Neural cell (in vitro differentiated cells): ENCODE results near the gene RBM14. TPM values are rescaled to one million over a fixed set of nuclear protein-coding genes. Genes with fewer than 3 reads are reported as not detected.

Experiments used
- H2AFZ ChIP-seq: fragments of 200-600, 300-800 bp; sonication (generic), shearing (Covaris generic); 2 replicates; pipeline ENCODE4 v1.6.0; 2014; ENCODE audit warnings: low read depth, mild to moderate bottlenecking, antibody characterized with exemption, low read length, moderate library complexity
- H3F3A ChIP-seq: fragments of 200-600 bp; shearing (Covaris generic); 2 replicates; pipeline ENCODE4 v1.6.1; 2016; ENCODE audit warnings: mild to moderate bottlenecking, moderate library complexity, mixed read lengths, antibody characterized with exemption, low read length; ENCODE audit not compliant: insufficient read depth, poor library complexity, severe bottlenecking
- H3K27ac ChIP-seq: fragments of 200-600, 300-800 bp; sonication (generic), shearing (Covaris generic); 2 replicates; pipeline ENCODE4 v1.5.1; 2014; ENCODE audit warnings: mild to moderate bottlenecking, low read length, moderate library complexity
- H3K27me3 ChIP-seq: fragments of 300-800, 200-600 bp; sonication (generic), shearing (Covaris generic); 2 replicates; pipeline ENCODE4 v1.6.0; 2014; ENCODE audit warnings: mild to moderate bottlenecking, low read depth, low read length, moderate library complexity; ENCODE audit not compliant: insufficient read depth
- H3K36me3 ChIP-seq: fragments of 300-800, 200-600 bp; sonication (generic), shearing (Covaris generic); 2 replicates; pipeline ENCODE4 v1.5.1; 2014; ENCODE audit warnings: mild to moderate bottlenecking, antibody characterized with exemption, low read length, moderate library complexity; ENCODE audit not compliant: insufficient read depth
- H3K4me2 ChIP-seq: fragments of 300-800, 200-600 bp; sonication (generic), shearing (Covaris generic); 2 replicates; pipeline ENCODE4 v1.6.0; 2014; ENCODE audit warnings: mild to moderate bottlenecking, low read length
- H3K4me3 ChIP-seq: fragments of 300-800, 200-600 bp; sonication (generic), shearing (Covaris generic); 2 replicates; pipeline ENCODE4 v1.5.1; 2014; ENCODE audit warnings: mild to moderate bottlenecking, low read length, moderate library complexity
- H3K79me2 ChIP-seq: fragments of 200-600 bp; shearing (Covaris generic); replicated peaks from 2 replicates; pipeline ENCODE4 v1.6.0; 2014; ENCODE audit warnings: mild to moderate bottlenecking, low read length, moderate library complexity; ENCODE audit not compliant: insufficient read depth
- H3K9ac ChIP-seq: fragments of 300-800, 200-600 bp; sonication (generic), shearing (Covaris generic); 2 replicates; pipeline ENCODE4 v1.6.1; 2016; ENCODE audit warnings: mild to moderate bottlenecking, low read length, mixed read lengths
- H3K9me2 ChIP-seq: fragments of 200-600 bp; shearing (Covaris generic); 2 replicates; pipeline ENCODE4 v1.6.1; 2016; ENCODE audit warnings: mild to moderate bottlenecking, low read length, mixed read lengths; ENCODE audit not compliant: insufficient read depth
- H3K9me3 ChIP-seq: fragments of 200-600, 300-800 bp; sonication (generic), shearing (Covaris generic); 2 replicates; pipeline ENCODE4 v1.6.1; 2016; ENCODE audit warnings: mild to moderate bottlenecking, mixed run types, low read length, moderate library complexity, mixed read lengths
- H4K20me1 ChIP-seq: fragments of 200-600 bp; shearing (Covaris generic); 2 replicates; pipeline ENCODE4 v1.6.1; 2016; ENCODE audit warnings: mild to moderate bottlenecking, mixed run types; ENCODE audit not compliant: insufficient read depth
- EP300 ChIP-seq: fragments of 450-650 bp; conservative IDR thresholded peaks from 2 replicates; pipeline ENCODE4 v1.6.1; 2014; ENCODE audit warnings: antibody characterized with exemption, mild to moderate bottlenecking, moderate library complexity; ENCODE audit not compliant: poor library complexity, severe bottlenecking
- EZH2 ChIP-seq: fragments of 200-600, 300-800 bp; shearing (Covaris generic), sonication (generic); IDR thresholded peaks from 2 replicates; pipeline ENCODE4 v1.6.1; 2014; ENCODE audit warnings: antibody characterized with exemption, low read length, borderline replicate concordance, mild to moderate bottlenecking; ENCODE audit not compliant: insufficient read depth, poor library complexity, severe bottlenecking
- MXI1 ChIP-seq: fragments of 450-650 bp; conservative IDR thresholded peaks from 2 replicates; pipeline ENCODE4 v1.6.1; 2014; ENCODE audit warnings: antibody characterized with exemption, mild to moderate bottlenecking; ENCODE audit not compliant: poor library complexity, severe bottlenecking
- POLR2AphosphoS5 ChIP-seq: IDR thresholded peaks from 2 replicates; pipeline ENCODE4 v1.6.1; 2012
- RAD21 ChIP-seq: fragments of 450-650 bp; conservative IDR thresholded peaks from 2 replicates; pipeline ENCODE4 v1.6.1; 2014; ENCODE audit warnings: antibody characterized with exemption, mild to moderate bottlenecking, moderate library complexity
- SMC3 ChIP-seq: fragments of 450-650 bp; conservative IDR thresholded peaks from 2 replicates; pipeline ENCODE4 v1.6.1; 2014; ENCODE audit warnings: antibody characterized with exemption, mild to moderate bottlenecking, moderate library complexity; ENCODE audit not compliant: poor library complexity
- TAF1 ChIP-seq: IDR thresholded peaks from 2 replicates; pipeline ENCODE4 v1.6.1; 2012; ENCODE audit warnings: low read depth
- polyA plus RNA-seq: library from polyadenylated mRNA; depleted of rRNA; stranded (reverse); fragments of >200 nt; gene quantifications from 2 replicates; pipeline ENCODE4 v1.2.3, GENCODE V29; 2014
- TF ChIP-seq, protein P1 (sequence below): fragments of 450-650 bp; IDR thresholded peaks from 2 replicates; pipeline ENCODE4 v1.5.1; 2014; ENCODE audit warnings: antibody characterized with exemption, mild to moderate bottlenecking, moderate library complexity; ENCODE audit not compliant: poor library complexity, severe bottlenecking
- TF ChIP-seq, protein P2 (sequence below): IDR thresholded peaks from 2 replicates; pipeline ENCODE4 v1.6.1; 2012; ENCODE audit warnings: borderline replicate concordance

Gene RBM14
- polyA plus RNA-seq, 1 donor from 2014 or later: 43.0 TPM

DNA sequence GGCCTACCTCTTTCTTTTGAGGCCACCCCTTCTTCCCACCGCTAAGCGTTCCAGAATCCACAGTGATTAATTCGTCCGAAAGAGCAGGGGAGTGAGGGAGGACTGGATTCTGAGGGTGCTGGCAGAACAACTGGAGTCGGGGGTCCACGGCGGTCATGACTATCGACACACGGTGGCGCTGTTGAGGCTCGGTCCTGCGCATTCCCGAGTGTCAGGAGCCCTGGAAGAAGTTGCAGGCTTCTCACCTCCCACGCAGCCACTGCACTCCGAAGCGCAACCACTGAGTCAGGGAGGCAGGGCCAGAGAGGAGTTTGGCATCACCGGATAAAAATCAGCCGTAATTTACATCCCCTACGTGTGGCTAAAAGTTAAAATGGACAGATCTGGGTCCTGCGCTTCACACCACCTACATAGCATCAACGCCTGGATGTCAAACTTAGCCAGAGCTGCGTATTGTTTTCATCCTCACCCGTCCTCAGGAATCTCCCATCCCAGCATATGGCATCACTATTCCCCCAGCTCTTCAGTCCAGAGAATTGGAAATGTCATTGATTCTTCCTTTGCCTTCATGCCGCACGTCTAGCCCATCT is 37.3 kb upstream of the RBM14 start:
- Histone ChIP-seq H4K20me1 (no peaks in the 10 kb centered on the region), H3K27me3 (no peaks in the 10 kb centered on the region), H3K36me3 (no peaks in the 10 kb centered on the region), H3K4me3 (no peak overlapping the region), H3F3A (no peaks in the 10 kb centered on the region), H3K27ac (no peak overlapping the region), H3K9ac (no peak overlapping the region), H3K4me2 (no peak overlapping the region), H2AFZ (no peak overlapping the region), H3K9me3 (no peaks in the 10 kb centered on the region), H3K9me2 (no peaks in the 10 kb centered on the region), H3K79me2 (no peaks in the 10 kb centered on the region)
- TF ChIP-seq, protein P1, sequence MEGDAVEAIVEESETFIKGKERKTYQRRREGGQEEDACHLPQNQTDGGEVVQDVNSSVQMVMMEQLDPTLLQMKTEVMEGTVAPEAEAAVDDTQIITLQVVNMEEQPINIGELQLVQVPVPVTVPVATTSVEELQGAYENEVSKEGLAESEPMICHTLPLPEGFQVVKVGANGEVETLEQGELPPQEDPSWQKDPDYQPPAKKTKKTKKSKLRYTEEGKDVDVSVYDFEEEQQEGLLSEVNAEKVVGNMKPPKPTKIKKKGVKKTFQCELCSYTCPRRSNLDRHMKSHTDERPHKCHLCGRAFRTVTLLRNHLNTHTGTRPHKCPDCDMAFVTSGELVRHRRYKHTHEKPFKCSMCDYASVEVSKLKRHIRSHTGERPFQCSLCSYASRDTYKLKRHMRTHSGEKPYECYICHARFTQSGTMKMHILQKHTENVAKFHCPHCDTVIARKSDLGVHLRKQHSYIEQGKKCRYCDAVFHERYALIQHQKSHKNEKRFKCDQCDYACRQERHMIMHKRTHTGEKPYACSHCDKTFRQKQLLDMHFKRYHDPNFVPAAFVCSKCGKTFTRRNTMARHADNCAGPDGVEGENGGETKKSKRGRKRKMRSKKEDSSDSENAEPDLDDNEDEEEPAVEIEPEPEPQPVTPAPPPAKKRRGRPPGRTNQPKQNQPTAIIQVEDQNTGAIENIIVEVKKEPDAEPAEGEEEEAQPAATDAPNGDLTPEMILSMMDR: peak; percentile 66
- TF ChIP-seq RAD21: peak; percentile 56
- TF ChIP-seq POLR2AphosphoS5: no peak
- TF ChIP-seq SMC3: peak; percentile 65
- TF ChIP-seq, protein P2, sequence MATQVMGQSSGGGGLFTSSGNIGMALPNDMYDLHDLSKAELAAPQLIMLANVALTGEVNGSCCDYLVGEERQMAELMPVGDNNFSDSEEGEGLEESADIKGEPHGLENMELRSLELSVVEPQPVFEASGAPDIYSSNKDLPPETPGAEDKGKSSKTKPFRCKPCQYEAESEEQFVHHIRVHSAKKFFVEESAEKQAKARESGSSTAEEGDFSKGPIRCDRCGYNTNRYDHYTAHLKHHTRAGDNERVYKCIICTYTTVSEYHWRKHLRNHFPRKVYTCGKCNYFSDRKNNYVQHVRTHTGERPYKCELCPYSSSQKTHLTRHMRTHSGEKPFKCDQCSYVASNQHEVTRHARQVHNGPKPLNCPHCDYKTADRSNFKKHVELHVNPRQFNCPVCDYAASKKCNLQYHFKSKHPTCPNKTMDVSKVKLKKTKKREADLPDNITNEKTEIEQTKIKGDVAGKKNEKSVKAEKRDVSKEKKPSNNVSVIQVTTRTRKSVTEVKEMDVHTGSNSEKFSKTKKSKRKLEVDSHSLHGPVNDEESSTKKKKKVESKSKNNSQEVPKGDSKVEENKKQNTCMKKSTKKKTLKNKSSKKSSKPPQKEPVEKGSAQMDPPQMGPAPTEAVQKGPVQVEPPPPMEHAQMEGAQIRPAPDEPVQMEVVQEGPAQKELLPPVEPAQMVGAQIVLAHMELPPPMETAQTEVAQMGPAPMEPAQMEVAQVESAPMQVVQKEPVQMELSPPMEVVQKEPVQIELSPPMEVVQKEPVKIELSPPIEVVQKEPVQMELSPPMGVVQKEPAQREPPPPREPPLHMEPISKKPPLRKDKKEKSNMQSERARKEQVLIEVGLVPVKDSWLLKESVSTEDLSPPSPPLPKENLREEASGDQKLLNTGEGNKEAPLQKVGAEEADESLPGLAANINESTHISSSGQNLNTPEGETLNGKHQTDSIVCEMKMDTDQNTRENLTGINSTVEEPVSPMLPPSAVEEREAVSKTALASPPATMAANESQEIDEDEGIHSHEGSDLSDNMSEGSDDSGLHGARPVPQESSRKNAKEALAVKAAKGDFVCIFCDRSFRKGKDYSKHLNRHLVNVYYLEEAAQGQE: no peak

DNA sequence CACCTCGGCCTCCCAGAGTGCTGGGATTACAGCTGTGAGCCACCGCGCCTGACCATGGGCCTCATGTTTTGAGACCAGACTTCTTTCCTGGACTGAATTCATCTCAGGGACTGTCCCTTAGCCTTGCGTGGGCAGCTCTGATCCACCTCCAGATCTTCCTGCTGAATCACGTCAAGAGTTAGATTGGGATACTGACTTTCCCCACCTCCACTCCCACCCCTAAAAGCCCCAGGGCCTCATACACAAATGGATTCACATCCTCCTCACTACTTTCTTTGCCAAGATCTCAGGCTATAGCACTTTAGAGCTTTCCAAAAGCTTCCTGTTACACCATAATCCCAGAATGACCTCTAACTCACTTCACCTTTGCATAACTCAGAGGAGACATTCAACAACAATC is 35.6 kb upstream of the RBM14 start:
- H3K36me3 ChIP-seq: no peaks in the 10 kb centered on the region
- no peaks in the 10 kb centered on the region for H3K27me3 ChIP-seq
- H3K4me2 ChIP-seq: no peak overlapping the region
- H3K79me2 ChIP-seq: no peaks in the 10 kb centered on the region
- no peak for TF ChIP-seq POLR2AphosphoS5
- H3K9me3 ChIP-seq: no peaks in the 10 kb centered on the region
- H3K9me2 ChIP-seq: no peaks in the 10 kb centered on the region
- H3K9ac ChIP-seq: no peak overlapping the region
- no peak overlapping the region for H3K4me3 ChIP-seq
- no peak overlapping the region for H2AFZ ChIP-seq
- no peaks in the 10 kb centered on the region for H3F3A ChIP-seq
- H4K20me1 ChIP-seq: no peaks in the 10 kb centered on the region
- no peak overlapping the region for H3K27ac ChIP-seq

DNA sequence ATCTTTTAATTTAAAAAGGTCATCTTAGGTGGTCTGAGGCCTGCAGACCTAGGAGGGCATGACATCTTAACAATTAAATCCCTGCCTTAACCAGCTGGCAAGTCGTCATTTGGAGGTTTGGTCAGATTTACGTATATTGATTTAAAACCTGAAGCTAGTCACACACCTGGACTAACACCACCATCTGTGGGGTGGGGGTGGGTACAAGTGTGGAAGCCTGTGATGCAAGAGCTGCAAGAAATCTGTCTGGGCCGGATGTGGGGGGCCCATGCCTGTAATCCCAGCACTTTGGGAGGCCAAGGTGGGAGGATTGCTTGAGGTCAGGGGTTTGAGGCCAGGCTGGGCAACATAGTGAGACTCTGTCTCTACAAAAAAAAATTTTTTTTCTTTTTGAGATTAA is 35.2 kb upstream of the RBM14 start:
- H3K9ac ChIP-seq: no peak overlapping the region
- H3K9me3 ChIP-seq: no peaks in the 10 kb centered on the region
- H4K20me1 ChIP-seq: no peaks in the 10 kb centered on the region
- H3K9me2 ChIP-seq: no peaks in the 10 kb centered on the region
- H3K4me2 ChIP-seq: no peak overlapping the region
- H3K36me3 ChIP-seq: no peaks in the 10 kb centered on the region
- no peaks in the 10 kb centered on the region for H3F3A ChIP-seq
- no peak overlapping the region for H3K27ac ChIP-seq
- TF ChIP-seq RAD21: no peak
- TF ChIP-seq POLR2AphosphoS5: no peak
- TF ChIP-seq SMC3: no peak
- no peak for TF ChIP-seq EZH2
- TF ChIP-seq, protein P1: no peak
- no peak for TF ChIP-seq TAF1
- no peak for TF ChIP-seq EP300
- TF ChIP-seq, protein P2: no peak
- TF ChIP-seq MXI1: no peak
- no peak overlapping the region for H2AFZ ChIP-seq
- H3K4me3 ChIP-seq: no peak overlapping the region
- H3K27me3 ChIP-seq: no peaks in the 10 kb centered on the region
- H3K79me2 ChIP-seq: no peaks in the 10 kb centered on the region
